Measurements from ENCODE around the gene EDEM3. TPM values are rescaled to one million over a fixed set of nuclear protein-coding genes. Genes with fewer than 3 reads are reported as not detected.

EDEM3 gene
- polyA plus RNA-seq, 1 donor = 38.3 TPM

GRCh38 chr1:184673305-184673704 lies 81.4 kb downstream of the EDEM3 start:
- DNase-seq = no peak

- DNase-seq = no peak
Observed at GRCh38 chr1:184672013-184672726, 82.5 kb downstream of the EDEM3 start.

- no peak for DNase-seq
Observed at GRCh38 chr1:184669391-184669790, 85.3 kb downstream of the EDEM3 start.

- DNase-seq = no peak
Observed at GRCh38 chr1:184665360-184665759, 89.3 kb downstream of the EDEM3 start.

- DNase-seq = no peak
Observed at GRCh38 chr1:184664661-184665060, 90.0 kb downstream of the EDEM3 start.

- DNase-seq = peak; percentile 66
Observed at GRCh38 chr1:184664042-184664660, 90.5 kb downstream of the EDEM3 start.

GRCh38 chr1:184661801-184662200 lies 92.9 kb downstream of the EDEM3 start:
- no peak for DNase-seq

- DNase-seq = no peak
Observed at GRCh38 chr1:184660462-184661191, 94.0 kb downstream of the EDEM3 start.

- no peak for DNase-seq
Observed at GRCh38 chr1:184658055-184658454, 96.6 kb downstream of the EDEM3 start.

- DNase-seq = no peak
Observed at GRCh38 chr1:184656221-184656620, 98.4 kb downstream of the EDEM3 start.

- DNase-seq = no peak
Observed at GRCh38 chr1:184655185-184655584, 99.5 kb downstream of the EDEM3 start.

GRCh38 chr1:184650177-184650866 lies 104.3 kb downstream of the EDEM3 start:
- no peak for DNase-seq

- no peak for DNase-seq
Observed at GRCh38 chr1:184649451-184649888, 105.2 kb downstream of the EDEM3 start.

- DNase-seq = no peak
Observed at GRCh38 chr1:184648856-184649201, 105.8 kb downstream of the EDEM3 start.

GRCh38 chr1:184648160-184648855 lies 106.3 kb downstream of the EDEM3 start:
- DNase-seq = no peak

- no peak for DNase-seq
Observed at GRCh38 chr1:184647471-184647870, 107.2 kb downstream of the EDEM3 start.

GRCh38 chr1:184646824-184647223 lies 107.8 kb downstream of the EDEM3 start:
- no peak for DNase-seq

- DNase-seq = no peak
Observed at GRCh38 chr1:184646178-184646701, 108.4 kb downstream of the EDEM3 start.

GRCh38 chr1:184644771-184645170 lies 109.9 kb downstream of the EDEM3 start:
- no peak for DNase-seq

GRCh38 chr1:184643661-184644060 lies 111.0 kb downstream of the EDEM3 start:
- DNase-seq = no peak

- DNase-seq = no peak
Observed at GRCh38 chr1:184641894-184642293, 112.8 kb downstream of the EDEM3 start.

- no peak for DNase-seq
Observed at GRCh38 chr1:184640505-184640904, 114.2 kb downstream of the EDEM3 start.
